OCI-LY3 (cell line): ENCODE data around the gene CCSER1.

Experiments used
- H2AFZ ChIP-seq: fragments of 200-600, 300-600 bp; shearing (Covaris generic); 2 replicates; pipeline ENCODE4 v1.6.0; 2014; ENCODE audit warnings: antibody characterized with exemption, low read depth, low read length
- H3K27ac ChIP-seq: fragments of 200-600, 300-600 bp; sonication (generic); 2 replicates; pipeline ENCODE4 v1.5.1; 2014; ENCODE audit warnings: mild to moderate bottlenecking, low read length, moderate library complexity, mixed read lengths
- H3K27me3 ChIP-seq: fragments of 200-600, 300-600 bp; sonication (generic); 2 replicates; pipeline ENCODE4 v1.6.1; 2014; ENCODE audit warnings: low read depth, low read length, mixed read lengths
- H3K36me3 ChIP-seq: fragments of 200-600, 300-600 bp; sonication (generic); replicated peaks from 2 replicates; pipeline ENCODE3; 2014; ENCODE audit warnings: low read depth, low read length, mixed read lengths
- H3K4me1 ChIP-seq: fragments of 300-600, 200-600 bp; sonication (generic); 2 replicates; pipeline ENCODE4 v1.6.1; 2014; ENCODE audit warnings: low read length, mixed read lengths
- H3K4me2 ChIP-seq: fragments of 200-600, 300-600 bp; sonication (generic); 2 replicates; pipeline ENCODE4 v1.6.1; 2014; ENCODE audit warnings: low read length, mixed read lengths
- H3K4me3 ChIP-seq: fragments of 300-600, 200-600 bp; sonication (generic); 2 replicates; pipeline ENCODE4 v1.5.1; 2014; ENCODE audit warnings: antibody characterized with exemption, mild to moderate bottlenecking, low read length, moderate library complexity
- H3K79me2 ChIP-seq: fragments of 300-600, 200-600 bp; shearing (Covaris generic); 2 replicates; pipeline ENCODE4 v1.6.1; 2014; ENCODE audit warnings: mild to moderate bottlenecking, low read length, mixed read lengths
- H3K9ac ChIP-seq: fragments of 300-600, 200-600 bp; shearing (Covaris generic); 2 replicates; pipeline ENCODE4 v1.6.0; 2014; ENCODE audit warnings: mild to moderate bottlenecking, low read length, moderate library complexity
- H3K9me3 ChIP-seq: fragments of 200-600, 300-600 bp; shearing (Covaris generic); 2 replicates; pipeline ENCODE4 v1.6.1; 2014; ENCODE audit warnings: low read length, mixed read lengths; ENCODE audit not compliant: insufficient read depth
- H4K20me1 ChIP-seq: fragments of 200-600, 300-600 bp; sonication (generic); 2 replicates; pipeline ENCODE4 v1.6.1; 2016; ENCODE audit warnings: low read length, mixed read lengths; ENCODE audit not compliant: insufficient read depth
- CTCF ChIP-seq: fragments of 200-600, 300-600 bp; sonication (generic); IDR thresholded peaks from 2 replicates; pipeline ENCODE4 v1.5.1; 2014; ENCODE audit warnings: antibody characterized with exemption, low read length, low read depth
- EZH2phosphoT487 ChIP-seq: fragments of 200-600 bp; shearing (Covaris generic); IDR thresholded peaks from 2 replicates; pipeline ENCODE4 v1.6.1; 2018; ENCODE audit warnings: antibody characterized with exemption, mixed run types, low read depth

The CCSER1 gene

GRCh38 chr4:90614371-90614770, 487.2 kb downstream of the CCSER1 start:
- Histone ChIP-seq H3K27me3 (no peaks in the 10 kb centered on the region), H3K36me3 (no peaks in the 10 kb centered on the region), H3K4me1 (no peaks in the 10 kb centered on the region), H3K4me2 (no peak overlapping the region), H4K20me1 (no peaks in the 10 kb centered on the region), H3K9me3 (0 out of 2 replicates have a peak, but pooled peaks cover 3% of the 10 kb centered on the region), H3K79me2 (no peaks in the 10 kb centered on the region), H3K4me3 (no peak overlapping the region), H2AFZ (no peak overlapping the region), H3K27ac (no peak overlapping the region), H3K9ac (no peak overlapping the region)
- TF ChIP-seq CTCF (no peak), EZH2phosphoT487 (no peak)

- Histone ChIP-seq H3K27ac (no peak overlapping the region), H2AFZ (no peak overlapping the region)
- TF ChIP-seq CTCF (no peak), EZH2phosphoT487 (no peak)
Observed at GRCh38 chr4:90621080-90621479, 493.9 kb downstream of the CCSER1 start.

DNA sequence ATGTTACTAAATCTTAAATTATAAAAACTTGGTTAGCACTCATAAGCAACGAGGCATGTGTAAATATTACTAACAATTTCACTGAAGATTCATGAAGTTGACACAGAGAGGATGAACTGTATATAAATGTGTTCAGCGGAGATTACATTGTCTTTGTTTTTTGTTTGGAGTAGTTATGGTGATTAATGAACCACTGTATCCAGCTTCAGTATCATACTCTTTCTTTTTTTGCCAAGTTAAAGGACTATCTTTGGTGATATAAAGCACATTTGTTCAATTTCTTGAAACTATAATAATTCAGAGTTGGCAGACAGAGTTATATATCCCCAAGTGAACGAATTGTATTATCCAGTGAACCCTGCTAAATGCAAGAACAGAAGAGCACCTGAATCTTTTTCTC, 497.6 kb downstream of the CCSER1 start:
- no peaks in the 10 kb centered on the region for H4K20me1 ChIP-seq
- H3K27me3 ChIP-seq = no peaks in the 10 kb centered on the region
- no peaks in the 10 kb centered on the region for H3K79me2 ChIP-seq
- no peaks in the 10 kb centered on the region for H3K36me3 ChIP-seq
- no peak overlapping the region for H3K4me2 ChIP-seq
- no peaks in the 10 kb centered on the region for H3K4me1 ChIP-seq
- H3K27ac ChIP-seq = no peak overlapping the region
- H3K4me3 ChIP-seq = no peak overlapping the region
- no peaks in the 10 kb centered on the region for H3K9me3 ChIP-seq
- H2AFZ ChIP-seq = peak overlapping the region; percentile 74; the same call in 1 of the 2 replicates
- TF ChIP-seq CTCF (no peak), EZH2phosphoT487 (no peak)
- no peak overlapping the region for H3K9ac ChIP-seq

More at GRCh38 chr4:90621080-90621479, 493.9 kb downstream of the CCSER1 start:
- Histone ChIP-seq H3K9ac (no peak overlapping the region), H3K36me3 (no peaks in the 10 kb centered on the region), H3K4me1 (no peaks in the 10 kb centered on the region), H3K4me3 (no peak overlapping the region), H3K4me2 (no peak overlapping the region), H3K9me3 (no peaks in the 10 kb centered on the region), H3K79me2 (no peaks in the 10 kb centered on the region), H3K27me3 (no peaks in the 10 kb centered on the region), H4K20me1 (no peaks in the 10 kb centered on the region)

GRCh38 chr4:90641861-90642599, 514.8 kb downstream of the CCSER1 start:
- Histone ChIP-seq H3K4me1 (no peaks in the 10 kb centered on the region), H2AFZ (no peak overlapping the region), H3K27ac (no peak overlapping the region), H3K27me3 (no peaks in the 10 kb centered on the region), H3K9me3 (no peaks in the 10 kb centered on the region), H3K4me3 (no peak overlapping the region), H3K36me3 (no peaks in the 10 kb centered on the region), H3K9ac (no peak overlapping the region), H4K20me1 (no peaks in the 10 kb centered on the region), H3K79me2 (no peaks in the 10 kb centered on the region), H3K4me2 (no peak overlapping the region)
- no peak for TF ChIP-seq CTCF
